ENCODE data around the gene CSNK1A1.
"Not testable (repeated sequence)": the region's sequence is repeated elsewhere in the genome, so short reads cannot be mapped to it uniquely, and the experiment has no call there.

Gene CSNK1A1

GRCh38 chr5:149551227-149552037, at the start of gene CSNK1A1:
Gene CSNK1A1, minus strand, starts transcription at chr5:149551439. Its CDS starts 475 bp downstream, at chr5:149550964.
- DNase-seq, result peak; percentile 97

- no peak for DNase-seq
These were observed 49.7 kb upstream of the CSNK1A1 start for GRCh38 chr5:149600932-149601331.

- DNase-seq, result no peak
These were observed 48.1 kb upstream of the CSNK1A1 start for GRCh38 chr5:149599375-149599774.

- DNase-seq, result no peak
These were observed 47.7 kb upstream of the CSNK1A1 start for GRCh38 chr5:149598966-149599365.

GRCh38 chr5:149598234-149598633, 47.0 kb upstream of the CSNK1A1 start:
- DNase-seq, result not testable (repeated sequence)

GRCh38 chr5:149597618-149598017, 46.4 kb upstream of the CSNK1A1 start:
- DNase-seq, result no peak

GRCh38 chr5:149596712-149597111, 45.5 kb upstream of the CSNK1A1 start:
- DNase-seq, result no peak

GRCh38 chr5:149595105-149595504, 43.9 kb upstream of the CSNK1A1 start:
- not testable (repeated sequence) for DNase-seq

GRCh38 chr5:149594206-149594895, 43.1 kb upstream of the CSNK1A1 start:
- no peak for DNase-seq

- no peak for DNase-seq
These were observed 42.1 kb upstream of the CSNK1A1 start for GRCh38 chr5:149593370-149593769.

- DNase-seq, result no peak
These were observed 37.7 kb upstream of the CSNK1A1 start for GRCh38 chr5:149588936-149589335.

- no peak for DNase-seq
These were observed 35.6 kb upstream of the CSNK1A1 start for GRCh38 chr5:149586708-149587318.

GRCh38 chr5:149585910-149586309, 34.7 kb upstream of the CSNK1A1 start:
- no peak for DNase-seq

- no peak for DNase-seq
These were observed 32.9 kb upstream of the CSNK1A1 start for GRCh38 chr5:149584121-149584520.

- DNase-seq, result no peak
These were observed 32.2 kb upstream of the CSNK1A1 start for GRCh38 chr5:149583394-149583793.

- DNase-seq, result no peak
These were observed 30.9 kb upstream of the CSNK1A1 start for GRCh38 chr5:149581931-149582768.

GRCh38 chr5:149581192-149581861, 30.1 kb upstream of the CSNK1A1 start, which contains the start of gene ARHGEF37:
Gene ARHGEF37, plus strand, starts transcription at chr5:149581498. Its CDS starts 16,272 bp downstream, at chr5:149597770.
- DNase-seq, result peak; percentile 42

- no peak for DNase-seq
These were observed 29.6 kb upstream of the CSNK1A1 start for GRCh38 chr5:149580808-149581191.

- DNase-seq, result no peak
These were observed 27.7 kb upstream of the CSNK1A1 start for GRCh38 chr5:149578896-149579295.

- DNase-seq, result no peak
These were observed 24.8 kb upstream of the CSNK1A1 start for GRCh38 chr5:149576021-149576420.

GRCh38 chr5:149575131-149575530, 23.9 kb upstream of the CSNK1A1 start:
- DNase-seq, result no peak

GRCh38 chr5:149572576-149573231, 21.5 kb upstream of the CSNK1A1 start:
- no peak for DNase-seq

Data from NCI-H526 treated with DMSO at 0.1 percent for 48 hours (cell line).